OCI-LY1 (cell line): ENCODE results near the gene IFT172.

Experiments
- H2AFZ ChIP-seq: fragments of 200-600 bp; sonication (generic), shearing (Covaris generic); 2 replicates; pipeline ENCODE4 v1.6.0; 2014; ENCODE audit warnings: antibody characterized with exemption, mild to moderate bottlenecking, low read length
- H3F3A ChIP-seq: fragments of 200-600 bp; sonication (generic), shearing (Covaris generic); 2 replicates; pipeline ENCODE4 v1.6.0; 2014; ENCODE audit warnings: mild to moderate bottlenecking, antibody characterized with exemption, low read length, moderate library complexity; ENCODE audit not compliant: insufficient read depth
- H3K27ac ChIP-seq: fragments of 200-600 bp; sonication (generic); 2 replicates; pipeline ENCODE4 v1.5.1; 2014; ENCODE audit warnings: low read length, mixed run types, mild to moderate bottlenecking, low read depth; ENCODE audit not compliant: poor library complexity, severe bottlenecking
- H3K27me3 ChIP-seq: fragments of 200-600 bp; sonication (generic); 2 replicates; pipeline ENCODE4 v1.6.0; 2014; ENCODE audit warnings: antibody characterized with exemption, mild to moderate bottlenecking, low read length, moderate library complexity; ENCODE audit not compliant: insufficient read depth
- H3K36me3 ChIP-seq: fragments of 200-600 bp; sonication (generic); 2 replicates; pipeline ENCODE4 v1.6.1; 2014; ENCODE audit warnings: mild to moderate bottlenecking, antibody characterized with exemption, low read length, moderate library complexity, mixed read lengths; ENCODE audit not compliant: insufficient read depth
- H3K4me1 ChIP-seq: fragments of 200-600 bp; sonication (generic); 2 replicates; pipeline ENCODE4 v1.5.1; 2014; ENCODE audit warnings: mild to moderate bottlenecking, low read length, moderate library complexity; ENCODE audit not compliant: insufficient read depth, severe bottlenecking
- H3K4me2 ChIP-seq: fragments of 200-600 bp; sonication (generic), shearing (Covaris generic); 2 replicates; pipeline ENCODE4 v1.6.1; 2014; ENCODE audit warnings: low read length
- H3K4me3 ChIP-seq: fragments of 200-600 bp; sonication (generic); 2 replicates; pipeline ENCODE4 v1.5.1; 2014; ENCODE audit warnings: low read length, low read depth, mild to moderate bottlenecking, mixed read lengths; ENCODE audit not compliant: poor library complexity, severe bottlenecking
- H3K79me2 ChIP-seq: fragments of 200-600 bp; shearing (Covaris generic); 2 replicates; pipeline ENCODE4 v1.6.1; 2016; ENCODE audit warnings: mixed run types, low read length, mixed read lengths; ENCODE audit not compliant: insufficient read depth
- H3K9ac ChIP-seq: fragments of 200-600 bp; sonication (generic), shearing (Covaris generic); 2 replicates; pipeline ENCODE4 v1.6.1; 2014; ENCODE audit warnings: mild to moderate bottlenecking, low read length, mixed read lengths
- H3K9me2 ChIP-seq: fragments of 200-600 bp; sonication (generic), shearing (Covaris generic); 2 replicates; pipeline ENCODE4 v1.6.1; 2014; ENCODE audit warnings: low read depth, mild to moderate bottlenecking, low read length, mixed read lengths
- H3K9me3 ChIP-seq: fragments of 200-600 bp; shearing (Covaris generic); 2 replicates; pipeline ENCODE4 v1.6.1; 2014; ENCODE audit warnings: low read length, mixed read lengths
- H4K20me1 ChIP-seq: fragments of 200-600 bp; sonication (generic), shearing (Covaris generic); 2 replicates; pipeline ENCODE4 v1.6.0; 2016; ENCODE audit warnings: mild to moderate bottlenecking, low read length; ENCODE audit not compliant: insufficient read depth
- CTCF ChIP-seq: fragments of 200-600 bp; sonication (generic), shearing (Covaris generic); IDR thresholded peaks from 2 replicates; pipeline ENCODE4 v1.5.1; 2017; ENCODE audit warnings: mild to moderate bottlenecking, antibody characterized with exemption, low read length, moderate library complexity, mixed read lengths
- EZH2 ChIP-seq: fragments of 200-600 bp; sonication (generic), shearing (Covaris generic); IDR thresholded peaks from 2 replicates; pipeline ENCODE4 v1.8.0; 2017; ENCODE audit warnings: borderline replicate concordance, mixed run types, mild to moderate bottlenecking, antibody characterized with exemption, low read length, moderate library complexity, mixed read lengths

The IFT172 gene

GRCh38 chr2:27431395-27431794, 58.1 kb downstream of the IFT172 start:
- H3K79me2 ChIP-seq: peaks cover 25% of the 10 kb centered on the region
- H3K9me2 ChIP-seq: no peaks in the 10 kb centered on the region
- no peaks in the 10 kb centered on the region for H3F3A ChIP-seq
- TF ChIP-seq EZH2: no peak
- no peak for TF ChIP-seq CTCF
- H3K4me2 ChIP-seq: no peak overlapping the region
- no peak overlapping the region for H3K27ac ChIP-seq
- H3K36me3 ChIP-seq: peaks cover 35% of the 10 kb centered on the region
- H3K27me3 ChIP-seq: no peaks in the 10 kb centered on the region
- H3K4me1 ChIP-seq: peaks cover 23% of the 10 kb centered on the region
- no peak overlapping the region for H2AFZ ChIP-seq
- no peak overlapping the region for H3K4me3 ChIP-seq
- H4K20me1 ChIP-seq: no peaks in the 10 kb centered on the region; the same call in 1 of the 2 replicates
- H3K9me3 ChIP-seq: no peaks in the 10 kb centered on the region
- no peak overlapping the region for H3K9ac ChIP-seq

GRCh38 chr2:27428978-27429541, 60.5 kb downstream of the IFT172 start:
- H3K36me3 ChIP-seq: peaks cover 11% of the 10 kb centered on the region; the same call in 1 of the 2 replicates
- no peaks in the 10 kb centered on the region for H3K27me3 ChIP-seq
- peak overlapping the region; percentile 45 for H3K27ac ChIP-seq
- peak overlapping the region; percentile 88 for H3K4me3 ChIP-seq
- peaks cover 25% of the 10 kb centered on the region for H3K79me2 ChIP-seq
- no peaks in the 10 kb centered on the region for H3K9me2 ChIP-seq
- no peaks in the 10 kb centered on the region for H3K9me3 ChIP-seq
- H3F3A ChIP-seq: no peaks in the 10 kb centered on the region
- H3K4me1 ChIP-seq: peaks cover 23% of the 10 kb centered on the region
- no peaks in the 10 kb centered on the region for H4K20me1 ChIP-seq
- H3K4me2 ChIP-seq: peak overlapping the region; percentile 95
- peak overlapping the region; percentile 85 for H3K9ac ChIP-seq
- TF ChIP-seq CTCF: no peak
- TF ChIP-seq EZH2: no peak
- no peak overlapping the region for H2AFZ ChIP-seq

GRCh38 chr2:27428213-27428977, 61.1 kb downstream of the IFT172 start, which contains the start of gene NRBP1:
NRBP1 (plus strand) TSS chr2:27428631; CDS start chr2:27433274, 4,643 bp downstream.
- Histone ChIP-seq H4K20me1 (no peaks in the 10 kb centered on the region), H3K9ac (peak within 1 kb of the TSS; percentile 85), H3F3A (no peaks in the 10 kb centered on the region), H3K27ac (peak within 1 kb of the TSS; percentile 45), H3K4me3 (peak within 1 kb of the TSS; percentile 88), H2AFZ (peak within 1 kb of the TSS; percentile 59), H3K4me2 (peak within 1 kb of the TSS; percentile 95), H3K4me1 (peaks cover 23% of the 10 kb centered on the region), H3K79me2 (peaks cover 25% of the 10 kb centered on the region), H3K36me3 (peaks cover 5% of the 10 kb centered on the region; the same call in 1 of the 2 replicates), H3K27me3 (no peaks in the 10 kb centered on the region), H3K9me2 (no peaks in the 10 kb centered on the region), H3K9me3 (no peaks in the 10 kb centered on the region)
- TF ChIP-seq CTCF (peak; percentile 40; the same call in 1 of the 2 replicates), EZH2 (no peak)
